Activated T-cell treated with anti-CD3 and anti-CD28 coated beads, Interleukin-2, amount 50 U/mL, for 72 hours (primary cell): ENCODE measurements around the gene PACS2. TPM values are rescaled to one million over a fixed set of nuclear protein-coding genes. Genes with fewer than 3 reads are reported as not detected.
A peak's percentile ranks its signal among the peaks of the same experiment; 100 is the strongest.

Source experiments
- ATAC-seq, 2 donors: fragments of 150-1000 bp; cut with Tn5 transposase; replicated peaks in 1 of 2; 2 replicates each; pipeline ENCODE4 v1.10.0; 2021; ENCODE audit warnings: moderate library complexity in 2 of 2, mild to moderate bottlenecking in 1 of 2
- DNase-seq, 2 donors: peaks; one replicate each; pipeline ENCODE4 v3.0.0; 2021 to 2022; ENCODE audit warnings: mixed read lengths in 1 of 2
- H3K27ac Mint-ChIP-seq: one replicate; pipeline ENCODE4 v1.8.0; 2022; ENCODE audit warnings: mild to moderate bottlenecking, moderate library complexity, mixed read lengths
- H3K27me3 Mint-ChIP-seq: one replicate; pipeline ENCODE4 v1.8.0; 2022; ENCODE audit warnings: low read depth, mixed read lengths
- H3K36me3 Mint-ChIP-seq, 2 donors: one replicate each; pipeline ENCODE4 v1.8.0; 2022; ENCODE audit warnings: mixed read lengths in 2 of 2, mild to moderate bottlenecking in 1 of 2; ENCODE audit not compliant: insufficient read depth in 2 of 2
- H3K4me1 Mint-ChIP-seq: one replicate; pipeline ENCODE4 v1.8.0; 2022; ENCODE audit warnings: low read depth, mixed read lengths
- H3K4me3 Mint-ChIP-seq, 2 donors: one replicate each; pipeline ENCODE4 v1.8.0; 2022; ENCODE audit warnings: mild to moderate bottlenecking in 2 of 2, mixed read lengths in 2 of 2, moderate library complexity in 2 of 2
- H3K9me3 Mint-ChIP-seq, 2 donors: one replicate each; pipeline ENCODE4 v1.8.0; 2022; ENCODE audit warnings: mixed read lengths in 2 of 2
- total RNA-seq, 2 donors: library from RNA; stranded (reverse); gene quantifications; one replicate each; pipeline ENCODE4 v1.2.3, GENCODE V29; 2022

The PACS2 gene
- total RNA-seq, 2 donors from 2014 or later = 36.5 to 44.9 TPM

GRCh38 chr14:105369653-105370040 lies 55.1 kb downstream of the PACS2 start:
- Mint-ChIP-seq H3K27ac (no peak overlapping the region), H3K4me1 (no peaks in the 10 kb centered on the region), H3K27me3 (no peaks in the 10 kb centered on the region), H3K9me3 (no peaks in the 10 kb centered on the region), H3K4me3 (no peak overlapping the region), H3K36me3 (no peaks in the 10 kb centered on the region)
- ATAC-seq = no peak
- DNase-seq = no peak

- no peaks in the 10 kb centered on the region for H3K27me3 Mint-ChIP-seq
- DNase-seq = no peak
- H3K36me3 Mint-ChIP-seq = no peaks in the 10 kb centered on the region
- H3K4me1 Mint-ChIP-seq = peaks cover 11% of the 10 kb centered on the region
- H3K4me3 Mint-ChIP-seq = no peak overlapping the region
- H3K27ac Mint-ChIP-seq = no peak overlapping the region
- H3K9me3 Mint-ChIP-seq = no peaks in the 10 kb centered on the region
- ATAC-seq = no peak
Measured at GRCh38 chr14:105374389-105374788, 59.8 kb downstream of the PACS2 start.

- peak; percentile 75 to 85 for ATAC-seq
- Mint-ChIP-seq H3K4me1 (peaks cover 11% of the 10 kb centered on the region), H3K27me3 (no peaks in the 10 kb centered on the region), H3K9me3 (no peaks in the 10 kb centered on the region), H3K36me3 (no peaks in the 10 kb centered on the region), H3K4me3 (peak overlapping the region; percentile 46 to 52), H3K27ac (no peak overlapping the region)
- DNase-seq = peak; percentile 57 to 63
Measured at GRCh38 chr14:105375635-105376057, 61.1 kb downstream of the PACS2 start.

- Mint-ChIP-seq H3K27me3 (no peaks in the 10 kb centered on the region), H3K36me3 (no peaks in the 10 kb centered on the region), H3K9me3 (no peaks in the 10 kb centered on the region), H3K4me3 (no peak overlapping the region), H3K4me1 (peaks cover 11% of the 10 kb centered on the region), H3K27ac (no peak overlapping the region)
- no peak for DNase-seq
- no peak for ATAC-seq
Measured at GRCh38 chr14:105376521-105377440, 62.2 kb downstream of the PACS2 start.

- Mint-ChIP-seq H3K4me3 (no peak overlapping the region), H3K27me3 (no peaks in the 10 kb centered on the region), H3K36me3 (no peaks in the 10 kb centered on the region), H3K27ac (no peak overlapping the region), H3K9me3 (no peaks in the 10 kb centered on the region), H3K4me1 (peaks cover 11% of the 10 kb centered on the region)
- no peak for ATAC-seq
- DNase-seq = no peak
Measured at GRCh38 chr14:105377555-105378182, 63.1 kb downstream of the PACS2 start.

- DNase-seq = no peak
- Mint-ChIP-seq H3K36me3 (no peaks in the 10 kb centered on the region), H3K9me3 (no peaks in the 10 kb centered on the region), H3K27me3 (no peaks in the 10 kb centered on the region), H3K27ac (no peak overlapping the region), H3K4me3 (no peak overlapping the region), H3K4me1 (peaks cover 11% of the 10 kb centered on the region)
- no peak for ATAC-seq
Measured at GRCh38 chr14:105378199-105378598, 63.7 kb downstream of the PACS2 start.

- ATAC-seq (no peak), DNase-seq (no peak)
- H3K9me3 Mint-ChIP-seq = no peaks in the 10 kb centered on the region
- no peaks in the 10 kb centered on the region for H3K27me3 Mint-ChIP-seq
- no peak overlapping the region for H3K27ac Mint-ChIP-seq
- peaks cover 11% of the 10 kb centered on the region for H3K4me1 Mint-ChIP-seq
- no peaks in the 10 kb centered on the region for H3K36me3 Mint-ChIP-seq
- H3K4me3 Mint-ChIP-seq = no peak overlapping the region
Measured at GRCh38 chr14:105378873-105379685, 64.5 kb downstream of the PACS2 start.

- DNase-seq = no peak
- Mint-ChIP-seq H3K9me3 (no peaks in the 10 kb centered on the region), H3K36me3 (no peaks in the 10 kb centered on the region), H3K4me3 (no peak overlapping the region), H3K27ac (no peak overlapping the region), H3K27me3 (no peaks in the 10 kb centered on the region), H3K4me1 (peaks cover 11% of the 10 kb centered on the region)
- ATAC-seq = no peak
Measured at GRCh38 chr14:105379946-105380345, 65.4 kb downstream of the PACS2 start.

GRCh38 chr14:105380756-105381155 lies 66.2 kb downstream of the PACS2 start:
- Mint-ChIP-seq H3K27me3 (no peaks in the 10 kb centered on the region), H3K27ac (no peak overlapping the region), H3K4me1 (peaks cover 6% of the 10 kb centered on the region), H3K4me3 (no peak overlapping the region), H3K9me3 (no peaks in the 10 kb centered on the region), H3K36me3 (no peaks in the 10 kb centered on the region)
- no peak for DNase-seq
- no peak for ATAC-seq

- H3K27me3 Mint-ChIP-seq = no peaks in the 10 kb centered on the region
- no peaks in the 10 kb centered on the region for H3K36me3 Mint-ChIP-seq
- no peak overlapping the region for H3K27ac Mint-ChIP-seq
- no peaks in the 10 kb centered on the region for H3K4me1 Mint-ChIP-seq
- DNase-seq (no peak), ATAC-seq (no peak)
- H3K9me3 Mint-ChIP-seq = no peaks in the 10 kb centered on the region
- no peak overlapping the region for H3K4me3 Mint-ChIP-seq
Measured at GRCh38 chr14:105381446-105382342, 67.1 kb downstream of the PACS2 start.

- no peak overlapping the region for H3K4me3 Mint-ChIP-seq
- no peaks in the 10 kb centered on the region for H3K9me3 Mint-ChIP-seq
- DNase-seq (no peak), ATAC-seq (no peak)
- no peak overlapping the region for H3K27ac Mint-ChIP-seq
- H3K27me3 Mint-ChIP-seq = no peaks in the 10 kb centered on the region
- no peaks in the 10 kb centered on the region for H3K36me3 Mint-ChIP-seq
- no peaks in the 10 kb centered on the region for H3K4me1 Mint-ChIP-seq
Measured at GRCh38 chr14:105382343-105383082, 68.0 kb downstream of the PACS2 start.
